K562 (cell line): ENCODE data around the gene ELMO1. TPM values are rescaled to one million over a fixed set of nuclear protein-coding genes. Genes with fewer than 3 reads are reported as not detected.
A peak's percentile ranks its signal among the peaks of the same experiment; 100 is the strongest.

ENCODE experiments used
- CXXC5 ChIP-seq: fragments of 250-450 bp; sonication (Bioruptor Pico); IDR thresholded peaks from 2 replicates; pipeline ENCODE4 v1.8.0; 2022; ENCODE audit warnings: inconsistent platforms, mild to moderate bottlenecking, moderate library complexity
- GMEB1 ChIP-seq: fragments of 250-450 bp; sonication (Bioruptor Pico); IDR thresholded peaks from 2 replicates; pipeline ENCODE4 v1.4.0; 2020; ENCODE audit warnings: mild to moderate bottlenecking
- KAT8 ChIP-seq: fragments of 450-650 bp; IDR thresholded peaks from 2 replicates; pipeline ENCODE4 v1.6.1; 2016; ENCODE audit warnings: low read depth, mild to moderate bottlenecking
- KLF1 ChIP-seq: fragments of 450-650 bp; IDR thresholded peaks from 2 replicates; pipeline ENCODE4 v1.6.1; 2016; ENCODE audit warnings: missing genetic modification characterization, missing compliant biosample characterization
- LEF1 ChIP-seq: fragments of 450-650 bp; IDR thresholded peaks from 2 replicates; pipeline ENCODE4 v1.6.1; 2016; ENCODE audit warnings: mild to moderate bottlenecking
- PHB2 ChIP-seq: fragments of 450-650 bp; IDR thresholded peaks from 2 replicates; pipeline ENCODE4 v1.6.1; 2017; ENCODE audit warnings: low read depth
- PHF8 ChIP-seq: fragments of 200-600 bp; sonication (generic); IDR thresholded peaks from 2 replicates; pipeline ENCODE4 v1.6.1; 2012; ENCODE audit warnings: mixed run types, mild to moderate bottlenecking, inconsistent platforms, low read length, moderate library complexity, borderline replicate concordance
- PYGO2 ChIP-seq: fragments of 450-650 bp; IDR thresholded peaks from 2 replicates; pipeline ENCODE4 v1.6.1; 2016; ENCODE audit warnings: mild to moderate bottlenecking, missing genetic modification characterization, moderate library complexity, missing compliant biosample characterization
- SRSF1 ChIP-seq: fragments of 200-400 bp; formaldehyde crosslinking; IDR thresholded peaks from 2 replicates; pipeline ENCODE4 v1.6.1; 2017; ENCODE audit warnings: mild to moderate bottlenecking, low read depth, low read length, moderate library complexity
- TRIM25 ChIP-seq: fragments of 450-650 bp; IDR thresholded peaks from 2 replicates; pipeline ENCODE4 v1.7.0; 2016; ENCODE audit warnings: borderline replicate concordance
- ZNF239 ChIP-seq: fragments of 250-450 bp; sonication (Bioruptor Pico); IDR thresholded peaks from 2 replicates; pipeline ENCODE4 v1.4.0; 2020; ENCODE audit warnings: mild to moderate bottlenecking
- ZNF280B ChIP-seq: fragments of 250-450 bp; sonication (Bioruptor Pico); IDR thresholded peaks from 2 replicates; pipeline ENCODE4 v1.5.1; 2021; ENCODE audit warnings: mild to moderate bottlenecking
- ZNF384 ChIP-seq: IDR thresholded peaks from 2 replicates; pipeline ENCODE4 v1.6.1; 2012; ENCODE audit warnings: low read depth, low read length, improper control_type of control experiment
- ZNF561 ChIP-seq: fragments of 450-650 bp; formaldehyde crosslinking; conservative IDR thresholded peaks from 2 replicates; pipeline ENCODE4 v1.4.0; 2020; ENCODE audit warnings: mild to moderate bottlenecking, moderate library complexity
- ZNF57 ChIP-seq: fragments of 450-650 bp; formaldehyde crosslinking; IDR thresholded peaks from 2 replicates; pipeline ENCODE4 v1.4.0; 2020; ENCODE audit warnings: mild to moderate bottlenecking, moderate library complexity
- ZNF668 ChIP-seq: fragments of 250-450 bp; sonication (Bioruptor Pico); IDR thresholded peaks from 2 replicates; pipeline ENCODE4 v1.8.0; 2022; ENCODE audit warnings: mild to moderate bottlenecking, inconsistent platforms
- ZNF707 ChIP-seq: fragments of 250-450 bp; sonication (Bioruptor Pico); conservative IDR thresholded peaks from 2 replicates; pipeline ENCODE4 v1.8.0; 2022; ENCODE audit warnings: inconsistent platforms, mild to moderate bottlenecking, moderate library complexity
- polyA plus RNA-seq, 8 experiments: library from polyadenylated mRNA; depleted of rRNA in 4 of 8; stranded (reverse) in 5 of 8; unstranded in 3 of 8; fragments of >200 nt; fragmentation: Nextera tagmentation in 2 of 8; fragmentation: Illumina TruSeq in 1 of 8; extraction: Ambion mirVana in 2 of 8; extraction: Trizol in 1 of 8; gene quantifications; 2 replicates each; pipeline versions ENCODE4 v1.2.1 to v1.2.3, GENCODE V29; 2011 to 2014; ENCODE audit warnings: inconsistent platforms in 1 of 8, missing spikeins in 1 of 8
- total RNA-seq, 7 experiments: library from RNA; depleted of rRNA in 6 of 7; stranded (reverse); fragments of >200 nt in 6 of 7; fragmentation: Illumina TruSeq in 2 of 7; extraction: Trizol in 2 of 7; gene quantifications; 2 replicates each; pipeline versions ENCODE4 v1.2.1 to v1.2.3, GENCODE V29; 2011 to 2021; ENCODE audit warnings: low replicate concordance in 1 of 7
- TF ChIP-seq, protein P1 (sequence below): fragments of 450-650 bp; IDR thresholded peaks from 2 replicates; pipeline ENCODE4 v1.6.1; 2018; ENCODE audit warnings: mild to moderate bottlenecking, low read depth; ENCODE audit not compliant: partially characterized antibody
- TF ChIP-seq, protein P2 (sequence below): fragments of 450-650 bp; conservative IDR thresholded peaks from 2 replicates; pipeline ENCODE4 v1.6.1; 2016; ENCODE audit warnings: missing genetic modification characterization, low read depth, mild to moderate bottlenecking, control low read depth, missing compliant biosample characterization
- TF ChIP-seq, protein P3 (sequence below): fragments of 250-450 bp; sonication (Bioruptor Pico); IDR thresholded peaks from 2 replicates; pipeline ENCODE4 v1.8.0; 2021; ENCODE audit warnings: mild to moderate bottlenecking, moderate library complexity

ELMO1 gene
- total and polyA plus RNA-seq, 9 of the 15 experiments (the other 6 are each of a cell fraction or from before 2014, with no cell fraction given): 0.36 to 7.2 (median 3.6) TPM

DNA sequence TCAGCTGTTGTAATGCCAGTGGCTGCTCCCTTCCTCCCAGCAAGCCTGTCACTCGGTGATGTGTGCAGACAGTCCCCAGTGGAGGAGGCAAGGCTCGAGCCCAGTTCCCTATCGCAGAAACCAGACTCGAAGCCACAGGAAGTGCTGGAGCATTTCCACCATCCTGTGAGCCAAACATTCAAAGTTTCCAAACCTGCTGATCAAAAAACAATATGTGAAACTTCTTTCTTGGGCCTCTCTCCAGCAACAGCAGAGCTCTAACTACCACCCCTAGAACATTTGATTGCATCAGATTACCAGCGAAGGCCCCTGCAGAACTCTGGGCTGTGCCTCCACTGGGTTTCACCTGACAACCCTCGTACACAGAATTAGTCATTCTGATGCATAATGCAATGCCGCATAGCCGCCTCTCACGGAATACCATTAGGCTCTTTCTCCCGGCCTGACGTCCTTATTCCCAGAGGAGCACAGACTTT is 94.0 kb downstream of the ELMO1 start (continued):
- TF ChIP-seq, protein P1, sequence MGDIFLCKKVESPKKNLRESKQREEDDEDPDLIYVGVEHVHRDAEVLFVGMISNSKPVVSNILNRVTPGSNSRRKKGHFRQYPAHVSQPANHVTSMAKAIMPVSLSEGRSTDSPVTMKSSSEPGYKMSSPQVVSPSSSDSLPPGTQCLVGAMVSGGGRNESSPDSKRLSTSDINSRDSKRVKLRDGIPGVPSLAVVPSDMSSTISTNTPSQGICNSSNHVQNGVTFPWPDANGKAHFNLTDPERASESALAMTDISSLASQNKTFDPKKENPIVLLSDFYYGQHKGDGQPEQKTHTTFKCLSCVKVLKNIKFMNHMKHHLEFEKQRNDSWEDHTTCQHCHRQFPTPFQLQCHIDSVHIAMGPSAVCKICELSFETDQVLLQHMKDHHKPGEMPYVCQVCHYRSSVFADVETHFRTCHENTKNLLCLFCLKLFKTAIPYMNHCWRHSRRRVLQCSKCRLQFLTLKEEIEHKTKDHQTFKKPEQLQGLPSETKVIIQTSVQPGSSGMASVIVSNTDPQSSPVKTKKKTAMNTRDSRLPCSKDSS: no peak
- TF ChIP-seq ZNF57 (CRISPR knock-in tag): no peak
- no peak for TF ChIP-seq ZNF384
- no peak for TF ChIP-seq KAT8
- TF ChIP-seq, protein P2, sequence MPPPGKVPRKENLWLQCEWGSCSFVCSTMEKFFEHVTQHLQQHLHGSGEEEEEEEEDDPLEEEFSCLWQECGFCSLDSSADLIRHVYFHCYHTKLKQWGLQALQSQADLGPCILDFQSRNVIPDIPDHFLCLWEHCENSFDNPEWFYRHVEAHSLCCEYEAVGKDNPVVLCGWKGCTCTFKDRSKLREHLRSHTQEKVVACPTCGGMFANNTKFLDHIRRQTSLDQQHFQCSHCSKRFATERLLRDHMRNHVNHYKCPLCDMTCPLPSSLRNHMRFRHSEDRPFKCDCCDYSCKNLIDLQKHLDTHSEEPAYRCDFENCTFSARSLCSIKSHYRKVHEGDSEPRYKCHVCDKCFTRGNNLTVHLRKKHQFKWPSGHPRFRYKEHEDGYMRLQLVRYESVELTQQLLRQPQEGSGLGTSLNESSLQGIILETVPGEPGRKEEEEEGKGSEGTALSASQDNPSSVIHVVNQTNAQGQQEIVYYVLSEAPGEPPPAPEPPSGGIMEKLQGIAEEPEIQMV (tag): no peak
- TF ChIP-seq ZNF280B (CRISPR knock-in tag): no peak
- no peak for TF ChIP-seq KLF1 (tag)
- TF ChIP-seq ZNF668 (CRISPR knock-in tag): no peak
- no peak for TF ChIP-seq ZNF707 (CRISPR knock-in tag)
- TF ChIP-seq LEF1: no peak
- TF ChIP-seq SRSF1: no peak
- TF ChIP-seq, protein P3, sequence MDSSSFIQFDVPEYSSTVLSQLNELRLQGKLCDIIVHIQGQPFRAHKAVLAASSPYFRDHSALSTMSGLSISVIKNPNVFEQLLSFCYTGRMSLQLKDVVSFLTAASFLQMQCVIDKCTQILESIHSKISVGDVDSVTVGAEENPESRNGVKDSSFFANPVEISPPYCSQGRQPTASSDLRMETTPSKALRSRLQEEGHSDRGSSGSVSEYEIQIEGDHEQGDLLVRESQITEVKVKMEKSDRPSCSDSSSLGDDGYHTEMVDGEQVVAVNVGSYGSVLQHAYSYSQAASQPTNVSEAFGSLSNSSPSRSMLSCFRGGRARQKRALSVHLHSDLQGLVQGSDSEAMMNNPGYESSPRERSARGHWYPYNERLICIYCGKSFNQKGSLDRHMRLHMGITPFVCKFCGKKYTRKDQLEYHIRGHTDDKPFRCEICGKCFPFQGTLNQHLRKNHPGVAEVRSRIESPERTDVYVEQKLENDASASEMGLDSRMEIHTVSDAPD (CRISPR knock-in tag): no peak
- TF ChIP-seq ZNF239 (CRISPR knock-in tag): no peak
- no peak for TF ChIP-seq PHB2
- TF ChIP-seq TRIM25: no peak
- peak; percentile 39; the same call in 1 of the 2 replicates for TF ChIP-seq CXXC5 (CRISPR knock-in tag)
- no peak for TF ChIP-seq PHF8
- TF ChIP-seq PYGO2: no peak
- no peak for TF ChIP-seq ZNF561 (CRISPR knock-in tag)
- TF ChIP-seq GMEB1: no peak
